ENCODE results near the gene SLC9C1. TPM values are rescaled to one million over a fixed set of nuclear protein-coding genes. Genes with fewer than 3 reads are reported as not detected.
"Not testable (repeated sequence)": the region's sequence is repeated elsewhere in the genome, so short reads cannot be mapped to it uniquely, and the experiment has no call there.

The SLC9C1 gene
- total RNA-seq, 1 donor from 2014 or later = under 0.01 TPM

GRCh38 chr3:112187300-112187699, 106.7 kb downstream of the SLC9C1 start:
- DNase-seq = no peak

GRCh38 chr3:112185423-112186035, 108.5 kb downstream of the SLC9C1 start:
- not testable (repeated sequence) for DNase-seq

GRCh38 chr3:112175646-112176045, 118.4 kb downstream of the SLC9C1 start:
- DNase-seq = no peak

GRCh38 chr3:112175037-112175436, 119.0 kb downstream of the SLC9C1 start:
- DNase-seq = no peak

- DNase-seq = no peak
Measured at GRCh38 chr3:112171144-112171543, 122.9 kb downstream of the SLC9C1 start.

- DNase-seq = no peak
Measured at GRCh38 chr3:112170046-112170445, 124.0 kb downstream of the SLC9C1 start.

- no peak for DNase-seq
Measured at GRCh38 chr3:112167758-112168157, 126.3 kb downstream of the SLC9C1 start.

- DNase-seq = no peak
Measured at GRCh38 chr3:112149136-112149535, 144.9 kb downstream of the SLC9C1 start.

- DNase-seq = no peak
Measured at GRCh38 chr3:112143689-112144088, 150.3 kb downstream of the SLC9C1 start.

- DNase-seq = no peak
Measured at GRCh38 chr3:112143251-112143650, 150.8 kb downstream of the SLC9C1 start.

- DNase-seq = no peak
Measured at GRCh38 chr3:112141293-112141692, 152.7 kb downstream of the SLC9C1 start.

GRCh38 chr3:112140584-112140983, 153.4 kb downstream of the SLC9C1 start:
- no peak for DNase-seq

GRCh38 chr3:112138219-112138969, 155.6 kb downstream of the SLC9C1 start:
- no peak for DNase-seq

GRCh38 chr3:112137781-112138180, 156.2 kb downstream of the SLC9C1 start:
- DNase-seq = no peak

GRCh38 chr3:112136959-112137693, 156.9 kb downstream of the SLC9C1 start:
- DNase-seq = no peak

GRCh38 chr3:112136046-112136445, 158.0 kb downstream of the SLC9C1 start:
- no peak for DNase-seq

GRCh38 chr3:112134335-112135124, 159.5 kb downstream of the SLC9C1 start:
- no peak for DNase-seq

GRCh38 chr3:112133626-112134334, 160.2 kb downstream of the SLC9C1 start:
- no peak for DNase-seq

- no peak for DNase-seq
Measured at GRCh38 chr3:112132975-112133448, 161.0 kb downstream of the SLC9C1 start, which contains the start of gene GCSAM. Gene GCSAM, minus strand, starts transcription at chr3:112133248. Its CDS starts 128 bp downstream, at chr3:112133120.

GRCh38 chr3:112132554-112132953, 161.5 kb downstream of the SLC9C1 start:
- DNase-seq = no peak

- DNase-seq = no peak
Measured at GRCh38 chr3:112132088-112132487, 161.9 kb downstream of the SLC9C1 start.

GRCh38 chr3:112131111-112131510, 162.9 kb downstream of the SLC9C1 start:
- no peak for DNase-seq
